PC-3 (cell line): ENCODE measurements around the gene RSL1D1. TPM values are rescaled to one million over a fixed set of nuclear protein-coding genes. Genes with fewer than 3 reads are reported as not detected.
"Not testable (repeated sequence)": the region's sequence is repeated elsewhere in the genome, so short reads cannot be mapped to it uniquely, and the experiment has no call there.

Experiments
- ATAC-seq: fragments of 200-7000 bp; cut with Tn5 transposase; 2 replicates; pipeline ENCODE4 v1.9.1; 2020; ENCODE audit warnings: mild to moderate bottlenecking, moderate library complexity
- BruUV-seq: library from RNA; stranded (reverse); fragments of 400-500 nt; replicated peaks from 2 replicates; lab custom pipeline; 2021; lab: Mats Ljungman, UMichigan
- CTCF ChIA-PET: fragments of 300-600 bp; sonication (Branson Sonifier 250); formaldehyde crosslinking; loops from one replicate; lab custom pipeline; 2022; ENCODE audit warnings: antibody characterized with exemption; lab: Charles Lee
- POLR2A ChIA-PET: fragments of 300-600 bp; sonication (Branson Sonifier 250); formaldehyde crosslinking; loops from one replicate; lab custom pipeline; 2022; ENCODE audit warnings: antibody characterized with exemption; ENCODE audit not compliant: unreplicated experiment; lab: Charles Lee
- DNase-seq: peaks from one replicate; pipeline ENCODE4 v3.0.0-alpha.2; 2015
- H2AFZ ChIP-seq: fragments of 300-600 bp; sonication (generic); 2 replicates; pipeline ENCODE4 v1.6.0; 2016; ENCODE audit warnings: antibody characterized with exemption, low read length
- H3F3A ChIP-seq: fragments of 300-600 bp; sonication (generic); one replicate; pipeline ENCODE4 v1.6.0; 2017; ENCODE audit warnings: antibody characterized with exemption, low read length, control low read depth, mild to moderate bottlenecking; ENCODE audit not compliant: unreplicated experiment
- H3K27ac ChIP-seq: fragments of 300-600 bp; sonication (generic); 2 replicates; pipeline ENCODE4 v1.5.1; 2016; ENCODE audit warnings: mild to moderate bottlenecking, low read length
- H3K27me3 ChIP-seq: fragments of 300-600 bp; sonication (generic); 2 replicates; pipeline ENCODE4 v1.6.1; 2016; ENCODE audit warnings: low read length, mixed read lengths
- H3K36me3 ChIP-seq: fragments of 300-600 bp; sonication (generic); 2 replicates; pipeline ENCODE4 v1.6.1; 2016; ENCODE audit warnings: low read depth, mixed run types, low read length, mixed read lengths
- H3K4me1 ChIP-seq: fragments of 300-600 bp; sonication (generic); 2 replicates; pipeline ENCODE4 v1.5.1; 2016; ENCODE audit warnings: low read length; ENCODE audit not compliant: insufficient read depth
- H3K4me2 ChIP-seq: fragments of 300-600 bp; sonication (generic); 2 replicates; pipeline ENCODE4 v1.6.0; 2016; ENCODE audit warnings: low read length
- H3K4me3 ChIP-seq: fragments of 300-600 bp; sonication (generic); 2 replicates; pipeline ENCODE4 v1.5.1; 2016; ENCODE audit warnings: mild to moderate bottlenecking, low read length, mixed read lengths
- H3K79me2 ChIP-seq: fragments of 300-600 bp; sonication (generic); 2 replicates; pipeline ENCODE4 v1.6.1; 2017; ENCODE audit warnings: low read length, mixed read lengths
- H3K9ac ChIP-seq: fragments of 300-600 bp; sonication (generic); 2 replicates; pipeline ENCODE4 v1.6.0; 2016; ENCODE audit warnings: mild to moderate bottlenecking, low read length
- H3K9me2 ChIP-seq: fragments of 300-600 bp; sonication (generic); replicated peaks from 2 replicates; pipeline ENCODE4 v1.6.1; 2016; ENCODE audit warnings: mixed run types, low read length, mixed read lengths
- H3K9me3 ChIP-seq: fragments of 300-600 bp; sonication (generic); 2 replicates; pipeline ENCODE4 v1.6.1; 2016; ENCODE audit warnings: low read length, mixed read lengths
- H4K20me1 ChIP-seq: fragments of 300-600 bp; sonication (generic); 2 replicates; pipeline ENCODE4 v1.6.1; 2016; ENCODE audit warnings: low read length, mixed read lengths
- CTCF ChIP-seq: fragments of 300-600 bp; sonication (generic); conservative IDR thresholded peaks from 2 replicates; pipeline ENCODE4 v1.5.1; 2017; ENCODE audit warnings: antibody characterized with exemption, low read depth, mild to moderate bottlenecking, low read length
- EZH2 ChIP-seq: fragments of 300-600 bp; sonication (generic); IDR thresholded peaks from one replicate; pipeline ENCODE4 v1.6.1; 2017; ENCODE audit warnings: antibody characterized with exemption, mild to moderate bottlenecking, low read length; ENCODE audit not compliant: unreplicated experiment
- EZH2phosphoT487 ChIP-seq: fragments of 300-600 bp; sonication (generic); IDR thresholded peaks from 2 replicates; pipeline ENCODE4 v1.6.1; 2018; ENCODE audit warnings: mild to moderate bottlenecking, antibody characterized with exemption, low read length, borderline replicate concordance
- intact Hi-C: fragments of 100-400 bp; cut with micrococcal nuclease; formaldehyde crosslinking; loops from 2 replicates; pipeline ENCODE4 v1.9.0; 2023
- total RNA-seq: library from RNA; depleted of rRNA; stranded (reverse); fragments of >200 nt; gene quantifications from 2 replicates; pipeline ENCODE4 v1.2.3, GENCODE V29; 2014

RSL1D1 gene
- total RNA-seq, 1 experiment from 2014 or later: 75.9 TPM

GRCh38 chr16:11788914-11789313 lies 62.4 kb downstream of the RSL1D1 start:
- Histone ChIP-seq H3K4me3 (no peak overlapping the region), H3K36me3 (no peaks in the 10 kb centered on the region)

DNA sequence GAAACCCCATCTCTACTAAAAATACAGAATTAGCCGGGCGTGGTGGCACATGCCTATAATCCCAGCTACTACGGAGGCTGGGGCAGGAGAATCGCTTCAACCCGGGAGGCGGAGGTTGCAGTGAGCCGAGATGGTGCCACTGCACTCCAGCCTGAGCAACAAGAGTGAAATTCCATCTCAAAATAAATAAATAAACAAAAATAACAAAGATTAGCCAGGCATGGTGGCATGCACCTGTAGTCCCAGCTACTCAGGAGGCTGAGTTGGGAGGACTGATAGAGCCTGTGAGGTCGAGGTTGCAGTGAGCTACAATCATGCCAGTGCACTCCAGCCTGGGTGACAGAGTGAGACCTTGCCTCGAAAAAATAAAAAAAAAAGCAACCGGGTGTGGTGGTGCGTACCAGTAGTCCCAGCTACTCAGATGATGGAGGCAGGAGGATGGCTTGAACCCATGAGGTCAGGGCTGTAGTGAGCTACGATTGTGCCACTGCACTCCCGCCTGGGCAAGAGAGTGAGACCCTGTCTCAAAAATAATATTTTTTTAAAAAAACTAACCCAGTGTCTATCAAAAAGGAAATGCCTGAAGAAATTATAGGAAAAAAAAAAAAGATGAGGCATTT lies 66.3 kb downstream of the RSL1D1 start:
- DNase-seq, intact Hi-C loops, H3K4me3 ChIP-seq, H3K36me3 ChIP-seq, ATAC-seq, H4K20me1 ChIP-seq, H3K4me2 ChIP-seq, H3K27ac ChIP-seq, CTCF ChIA-PET, H3F3A ChIP-seq, H3K9me3 ChIP-seq, POLR2A ChIA-PET, H3K9ac ChIP-seq, BruUV-seq, H2AFZ ChIP-seq, H3K9me2 ChIP-seq, H3K27me3 ChIP-seq: not testable (repeated sequence)
- H3K79me2 ChIP-seq: peaks cover 65% of the 10 kb centered on the region
- H3K4me1 ChIP-seq: peaks cover 19% of the 10 kb centered on the region

More at GRCh38 chr16:11788914-11789313, 62.4 kb downstream of the RSL1D1 start:
- BruUV-seq: no TSS peak
- H3K9ac ChIP-seq: no peak overlapping the region
- H3K4me2 ChIP-seq: no peak overlapping the region
- ChIA-PET POLR2A (no interaction called here), CTCF (no interaction called here)
- H3K79me2 ChIP-seq: peaks cover 78% of the 10 kb centered on the region
- H2AFZ ChIP-seq: no peak overlapping the region
- no peak for ATAC-seq
- no peak overlapping the region for H3K27ac ChIP-seq
- H3K4me1 ChIP-seq: peaks cover 2% of the 10 kb centered on the region; the same call in 1 of the 2 replicates
- no peak for DNase-seq
- TF ChIP-seq EZH2: no peak
- TF ChIP-seq EZH2phosphoT487: no peak
- TF ChIP-seq CTCF: no peak
- H3K9me3 ChIP-seq: no peaks in the 10 kb centered on the region
- no peaks in the 10 kb centered on the region for H3K9me2 ChIP-seq
- no peaks in the 10 kb centered on the region for H3F3A ChIP-seq
- H3K27me3 ChIP-seq: no peaks in the 10 kb centered on the region
- intact Hi-C loops: no loop called here
- peaks cover 6% of the 10 kb centered on the region; the same call in 1 of the 2 replicates for H4K20me1 ChIP-seq

DNA sequence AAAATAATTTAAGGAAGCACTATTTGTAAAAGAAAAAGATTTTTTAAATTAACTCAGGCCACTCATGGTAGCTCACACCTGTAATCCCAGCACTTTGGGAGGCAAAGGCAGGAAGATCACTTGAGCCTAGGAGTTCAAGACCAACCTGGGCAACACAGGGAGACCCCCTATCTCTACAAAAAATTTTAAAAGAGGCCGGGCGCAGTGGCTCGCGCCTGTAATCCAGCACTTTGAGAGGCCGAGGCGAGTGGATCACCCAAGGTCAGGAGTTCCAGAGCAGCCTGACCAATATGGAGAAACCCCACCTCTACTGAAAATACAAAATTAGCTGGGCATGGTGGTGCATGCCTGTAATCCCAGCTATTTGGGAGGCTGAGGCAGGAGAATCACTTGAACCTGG lies 67.0 kb downstream of the RSL1D1 start:
- H3K36me3 ChIP-seq, H3K4me3 ChIP-seq, H3K27ac ChIP-seq, H3K4me2 ChIP-seq, H3K9me3 ChIP-seq, H3K9ac ChIP-seq, H3F3A ChIP-seq, BruUV-seq, ATAC-seq, H4K20me1 ChIP-seq, intact Hi-C loops, DNase-seq, H2AFZ ChIP-seq, CTCF ChIA-PET, H3K27me3 ChIP-seq, H3K9me2 ChIP-seq: not testable (repeated sequence)
- POLR2A ChIA-PET: interaction anchor here (0.6 kb wide), 1 partner anchor 528 kb away, joined by 3 read pairs; the partner anchor contains the start of gene SOCS1
- H3K79me2 ChIP-seq: peaks cover 58% of the 10 kb centered on the region
- H3K4me1 ChIP-seq: peaks cover 19% of the 10 kb centered on the region
